ENCODE measurements around the gene KIF5A.

DNA sequence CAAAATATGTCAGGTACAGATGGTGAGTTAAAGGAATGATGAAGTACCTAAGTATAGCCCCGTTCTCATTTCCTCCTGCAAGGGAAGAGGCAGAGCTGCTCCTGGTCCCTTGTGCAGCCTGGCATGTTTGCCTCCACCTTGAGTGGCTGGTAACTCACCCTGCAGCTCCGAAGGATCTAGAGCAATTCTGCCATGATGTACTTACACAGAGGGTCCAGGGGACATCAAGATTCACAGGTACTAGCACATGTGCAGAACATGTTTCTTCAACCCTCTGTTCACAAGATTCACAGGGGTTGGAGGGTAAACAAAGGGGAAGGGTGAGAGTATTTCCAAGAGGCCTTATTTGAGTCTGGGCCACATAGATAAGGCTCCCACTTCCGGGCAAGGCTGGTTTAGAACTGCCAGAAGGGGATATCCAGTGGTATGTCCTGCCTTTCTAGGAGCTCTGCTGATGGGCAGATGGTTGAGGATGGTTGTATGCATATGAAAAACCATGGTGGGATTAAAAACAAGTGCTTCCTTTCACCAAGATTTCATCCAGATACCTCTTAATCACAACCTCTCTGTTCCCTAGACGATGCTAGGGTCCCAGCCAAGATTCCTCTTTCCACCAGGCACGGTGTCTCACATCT is 10.6 kb upstream of the KIF5A start:
- TF ChIP-seq CTCF (conservative IDR thresholded peaks at IDR 0.05) (no peak), ZFX (IDR thresholded peaks at IDR 0.05) (no peak)

All from C4-2B (cell line).